ENCODE measurements around the gene SFXN5.

The SFXN5 gene

DNA sequence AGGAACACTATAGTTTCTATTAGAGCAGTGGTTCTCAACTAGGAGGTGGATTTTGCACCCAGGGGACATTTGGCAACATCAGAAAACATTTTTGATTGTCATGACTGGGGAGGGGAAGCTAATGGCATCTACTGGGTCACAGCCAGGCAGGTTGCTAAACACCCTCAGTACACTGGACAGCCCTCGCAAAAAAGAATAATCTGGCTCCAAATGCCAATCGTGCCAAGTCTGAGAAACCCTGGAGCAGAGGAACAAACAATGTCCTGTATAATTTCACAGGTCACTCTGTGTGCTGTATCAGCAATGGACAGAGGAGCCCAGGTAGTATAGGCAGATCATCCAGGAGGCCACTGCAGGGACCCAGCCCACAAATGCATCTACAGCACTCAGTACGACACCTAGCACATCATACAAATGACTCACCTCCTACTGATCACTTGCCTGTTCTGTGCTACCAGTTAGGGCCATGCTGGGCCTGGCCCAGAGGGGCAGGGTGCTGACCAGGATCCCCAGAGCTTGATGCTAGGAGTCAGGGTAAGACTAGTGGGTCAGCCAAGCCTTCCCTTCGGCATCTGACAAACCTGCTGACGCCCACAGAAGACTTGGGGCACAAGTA, 37.6 kb downstream of the SFXN5 start:
- DNase-seq (no peak), ATAC-seq (replicated peaks) (peak; percentile 78 to 80)
- Mint-ChIP-seq H3K27ac (no peak overlapping the region), H3K36me3 (peaks cover 2 to 19% of the 10 kb centered on the region in 2 donors), H3K9me3 (peaks cover 0 to 2% of the 10 kb centered on the region in 2 donors), H3K4me1 (peaks cover 8 to 12% of the 10 kb centered on the region in 2 donors), H3K4me3 (no peak overlapping the region), H3K27me3 (no peaks in the 10 kb centered on the region)

GRCh38 chr2:73033142-73033765, 38.3 kb downstream of the SFXN5 start:
- H3K4me1 Mint-ChIP-seq: peaks cover 8 to 12% of the 10 kb centered on the region in 2 donors
- no peaks in the 10 kb centered on the region for H3K27me3 Mint-ChIP-seq
- peaks cover 6 to 22% of the 10 kb centered on the region in 2 donors for H3K36me3 Mint-ChIP-seq
- H3K4me3 Mint-ChIP-seq: no peak overlapping the region
- ATAC-seq (replicated peaks) (peak; percentile 65 to 69), DNase-seq (no peak)
- peaks cover 0 to 2% of the 10 kb centered on the region in 2 donors for H3K9me3 Mint-ChIP-seq
- H3K27ac Mint-ChIP-seq: no peak overlapping the region

GRCh38 chr2:73032702-73033097, 38.8 kb downstream of the SFXN5 start:
- ATAC-seq (replicated peaks) (no peak), DNase-seq (no peak)
- no peak overlapping the region for H3K27ac Mint-ChIP-seq
- H3K27me3 Mint-ChIP-seq: no peaks in the 10 kb centered on the region
- H3K36me3 Mint-ChIP-seq: peaks cover 12 to 28% of the 10 kb centered on the region in 2 donors
- H3K9me3 Mint-ChIP-seq: peaks cover 0 to 2% of the 10 kb centered on the region in 2 donors
- H3K4me3 Mint-ChIP-seq: no peak overlapping the region
- peaks cover 8 to 12% of the 10 kb centered on the region in 2 donors for H3K4me1 Mint-ChIP-seq

DNA sequence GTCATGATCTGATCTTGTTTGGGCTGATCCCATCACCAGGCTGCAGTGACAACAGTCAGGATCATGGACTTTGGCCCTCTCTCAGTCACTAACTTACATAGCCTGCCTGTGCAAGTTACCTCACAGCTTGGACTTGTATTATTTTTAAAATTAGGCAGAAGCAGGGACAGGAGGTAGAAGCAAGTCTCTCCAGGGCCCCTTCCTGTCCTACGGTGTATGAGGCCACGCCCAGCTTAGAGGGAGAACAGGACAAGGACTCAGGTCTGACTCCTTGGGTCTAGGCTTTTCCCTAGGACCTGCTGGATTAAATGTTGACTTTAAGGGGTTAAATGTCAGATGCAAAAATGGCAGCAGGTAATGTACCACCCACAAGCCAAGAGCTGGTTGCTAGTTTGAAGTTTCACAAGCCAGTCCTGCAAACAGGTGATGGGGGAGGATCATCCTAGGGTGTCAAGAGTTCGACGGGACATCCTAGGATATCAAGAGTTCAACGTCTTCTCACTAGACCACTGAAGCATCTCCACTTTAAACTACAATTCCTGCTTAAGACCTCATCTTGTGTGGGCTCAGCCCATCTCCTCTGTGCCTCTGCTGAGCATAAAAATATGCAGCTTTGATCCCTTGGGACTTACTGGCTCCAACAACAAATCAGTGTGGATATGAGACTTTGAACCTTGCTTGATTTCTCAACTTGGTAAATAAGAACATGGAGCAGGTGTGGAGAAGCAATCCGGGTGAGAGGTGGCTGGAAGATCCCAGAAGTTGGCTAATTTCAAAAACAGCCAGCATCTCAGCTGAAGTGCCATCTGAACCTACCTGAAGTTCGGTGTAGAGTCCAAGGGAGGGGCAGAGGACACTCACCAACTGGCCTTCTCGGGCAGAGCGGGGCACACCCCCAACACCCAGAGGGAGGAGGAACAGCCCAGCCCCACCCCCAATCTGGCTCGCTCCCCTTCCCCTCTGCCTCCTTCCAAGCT, 39.5 kb downstream of the SFXN5 start:
- H3K27me3 Mint-ChIP-seq: no peaks in the 10 kb centered on the region
- H3K9me3 Mint-ChIP-seq: peaks cover 0 to 2% of the 10 kb centered on the region in 2 donors
- ATAC-seq (replicated peaks): no peak
- no peak overlapping the region for H3K4me3 Mint-ChIP-seq
- peaks cover 8 to 12% of the 10 kb centered on the region in 2 donors for H3K4me1 Mint-ChIP-seq
- H3K27ac Mint-ChIP-seq: no peak overlapping the region
- no peak for DNase-seq
- peaks cover 13 to 24% of the 10 kb centered on the region in 2 donors for H3K36me3 Mint-ChIP-seq

- no peak overlapping the region for H3K27ac Mint-ChIP-seq
- H3K27me3 Mint-ChIP-seq: no peaks in the 10 kb centered on the region
- H3K36me3 Mint-ChIP-seq: peaks cover 13 to 22% of the 10 kb centered on the region in 2 donors
Measured at GRCh38 chr2:73031095-73031678, 40.3 kb downstream of the SFXN5 start.

GRCh38 chr2:73028841-73029240, 42.7 kb downstream of the SFXN5 start:
- Mint-ChIP-seq H3K36me3 (peaks cover 13 to 19% of the 10 kb centered on the region in 2 donors), H3K4me3 (no peak overlapping the region), H3K9me3 (peaks cover 0 to 2% of the 10 kb centered on the region in 2 donors), H3K27me3 (no peaks in the 10 kb centered on the region), H3K27ac (no peak overlapping the region), H3K4me1 (peaks cover 7 to 8% of the 10 kb centered on the region in 2 donors)
- ATAC-seq (replicated peaks) (no peak), DNase-seq (no peak)

More at GRCh38 chr2:73031095-73031678, 40.3 kb downstream of the SFXN5 start:
- ATAC-seq (replicated peaks): no peak
- Mint-ChIP-seq H3K9me3 (peaks cover 0 to 2% of the 10 kb centered on the region in 2 donors), H3K4me3 (no peak overlapping the region), H3K4me1 (peaks cover 8 to 12% of the 10 kb centered on the region in 2 donors)
- DNase-seq: no peak

GRCh38 chr2:73027340-73027739, 44.2 kb downstream of the SFXN5 start:
- ATAC-seq (replicated peaks): no peak

DNA sequence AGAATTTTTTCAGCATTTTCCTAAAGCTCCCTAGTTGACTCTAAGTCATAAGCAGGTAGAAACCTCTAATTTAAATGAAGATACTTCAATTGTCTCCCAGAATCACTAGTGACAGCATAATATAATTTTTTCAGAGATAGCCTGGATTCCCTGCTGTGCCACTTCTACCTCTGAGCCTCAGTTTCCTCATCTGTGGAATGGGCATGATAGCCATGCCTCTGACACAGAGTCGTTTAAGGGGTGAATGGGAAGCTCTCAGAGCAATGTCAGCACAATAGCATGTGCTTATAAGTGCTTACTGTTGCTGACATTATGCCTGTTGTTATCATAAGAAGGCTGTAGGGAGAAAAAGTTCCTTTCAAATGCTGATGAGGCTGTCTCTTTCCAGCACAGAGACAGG, 48.0 kb downstream of the SFXN5 start:
- no peak overlapping the region for H3K27ac Mint-ChIP-seq
- H3K27me3 Mint-ChIP-seq: no peaks in the 10 kb centered on the region
- peaks cover 26 to 31% of the 10 kb centered on the region in 2 donors for H3K36me3 Mint-ChIP-seq
- H3K4me3 Mint-ChIP-seq: no peak overlapping the region
- ATAC-seq (replicated peaks) (no peak), DNase-seq (no peak)
- peaks cover 0 to 3% of the 10 kb centered on the region in 2 donors for H3K4me1 Mint-ChIP-seq
- no peaks in the 10 kb centered on the region for H3K9me3 Mint-ChIP-seq

More at GRCh38 chr2:73027340-73027739, 44.2 kb downstream of the SFXN5 start:
- Mint-ChIP-seq H3K4me3 (no peak overlapping the region), H3K27me3 (no peaks in the 10 kb centered on the region), H3K9me3 (no peaks in the 10 kb centered on the region), H3K27ac (no peak overlapping the region), H3K4me1 (peaks cover 0 to 3% of the 10 kb centered on the region in 2 donors), H3K36me3 (peaks cover 17 to 19% of the 10 kb centered on the region in 2 donors)
- no peak for DNase-seq

- no peaks in the 10 kb centered on the region for H3K9me3 Mint-ChIP-seq
- H3K4me3 Mint-ChIP-seq: no peak overlapping the region
- peaks cover 19 to 24% of the 10 kb centered on the region in 2 donors for H3K36me3 Mint-ChIP-seq
- H3K27ac Mint-ChIP-seq: no peak overlapping the region
- ATAC-seq (replicated peaks) (no peak), DNase-seq (no peak)
- H3K27me3 Mint-ChIP-seq: no peaks in the 10 kb centered on the region
- peaks cover 5 to 7% of the 10 kb centered on the region in 2 donors for H3K4me1 Mint-ChIP-seq
Measured at GRCh38 chr2:73022024-73022568, 49.4 kb downstream of the SFXN5 start.

DNA sequence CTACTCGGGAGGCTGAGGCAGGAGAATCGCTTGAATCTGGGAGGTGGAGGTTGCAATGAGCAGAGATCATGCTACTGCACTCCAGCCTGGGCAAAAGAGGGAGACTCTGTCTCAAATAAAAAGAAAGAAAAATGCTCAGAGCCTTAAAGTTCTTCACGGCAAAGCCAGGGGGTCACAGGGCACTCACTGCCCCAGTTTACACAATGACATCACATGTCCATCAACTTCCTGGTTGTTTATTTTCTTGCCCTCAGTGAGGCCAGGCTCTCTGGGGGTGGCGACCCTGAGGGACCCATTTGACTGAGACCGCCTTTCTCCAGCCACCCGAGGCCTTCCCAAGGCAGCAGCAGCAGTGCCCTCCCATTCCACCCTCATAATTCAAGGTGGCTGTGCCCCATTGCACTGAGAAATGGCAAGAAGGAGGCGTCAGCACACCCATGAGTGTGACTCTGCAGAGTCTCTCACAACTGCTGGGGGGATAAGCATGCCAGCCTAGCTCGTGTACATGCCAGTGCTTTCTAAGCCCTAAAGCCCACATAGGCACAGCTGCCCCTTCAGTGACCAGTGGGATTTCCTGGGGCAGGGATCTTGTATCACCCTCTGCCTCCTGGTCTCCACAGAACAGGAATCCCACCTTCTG, 50.0 kb downstream of the SFXN5 start:
- H3K36me3 Mint-ChIP-seq: peaks cover 21 to 26% of the 10 kb centered on the region in 2 donors

DNA sequence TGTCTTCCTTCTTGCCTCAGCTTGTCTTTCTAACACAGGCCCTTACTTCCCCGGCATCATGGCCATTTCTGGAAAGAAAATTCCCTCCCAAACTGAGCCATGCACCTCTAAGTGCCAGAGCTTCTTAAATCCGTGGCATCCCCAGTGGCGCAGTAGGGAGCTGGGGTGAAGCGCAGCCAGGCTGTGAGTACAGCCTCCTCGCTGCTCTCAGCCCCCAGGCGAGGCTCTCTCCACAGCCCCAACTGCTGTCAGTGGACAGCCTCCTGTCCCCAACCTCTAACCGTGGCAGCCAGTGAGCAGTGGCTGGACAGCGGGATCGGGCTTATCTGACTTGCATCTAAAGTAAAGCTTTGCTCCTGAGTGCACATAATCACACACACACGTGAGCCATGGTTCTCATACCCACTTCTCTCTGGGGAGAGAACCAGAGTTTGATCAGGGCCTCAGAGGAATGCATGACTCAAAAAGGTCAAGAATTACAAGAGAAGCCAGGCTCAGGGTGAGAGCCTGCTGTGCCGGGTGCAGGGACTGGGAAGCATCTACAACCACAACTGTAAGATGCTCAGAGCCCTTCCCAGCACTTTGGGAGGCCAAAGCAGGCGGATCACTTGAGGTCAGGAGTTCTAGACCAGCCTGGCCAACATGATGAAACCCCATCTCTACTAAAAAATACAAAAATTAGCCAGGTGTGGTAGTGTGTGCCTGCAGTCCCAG, 50.7 kb downstream of the SFXN5 start:
- Mint-ChIP-seq H3K9me3 (no peaks in the 10 kb centered on the region), H3K4me1 (peaks cover 5 to 7% of the 10 kb centered on the region in 2 donors), H3K27me3 (no peaks in the 10 kb centered on the region), H3K36me3 (peaks cover 22 to 28% of the 10 kb centered on the region in 2 donors), H3K4me3 (no peak overlapping the region), H3K27ac (no peak overlapping the region)
- ATAC-seq (replicated peaks) (no peak), DNase-seq (no peak)

More for the DNA sequence above, 50.0 kb downstream of the SFXN5 start:
- Mint-ChIP-seq H3K4me1 (peaks cover 5 to 7% of the 10 kb centered on the region in 2 donors), H3K4me3 (no peak overlapping the region), H3K9me3 (no peaks in the 10 kb centered on the region), H3K27ac (no peak overlapping the region), H3K27me3 (no peaks in the 10 kb centered on the region)
- DNase-seq: no peak
- ATAC-seq (replicated peaks): no peak

- H3K4me1 Mint-ChIP-seq: peaks cover 2 to 7% of the 10 kb centered on the region in 2 donors
- H3K9me3 Mint-ChIP-seq: no peaks in the 10 kb centered on the region
- H3K27ac Mint-ChIP-seq: no peak overlapping the region
- ATAC-seq (replicated peaks) (no peak), DNase-seq (no peak)
- no peak overlapping the region for H3K4me3 Mint-ChIP-seq
- H3K27me3 Mint-ChIP-seq: no peaks in the 10 kb centered on the region
- peaks cover 22 to 23% of the 10 kb centered on the region in 2 donors for H3K36me3 Mint-ChIP-seq
Measured at GRCh38 chr2:73020306-73020656, 51.2 kb downstream of the SFXN5 start.

All from stimulated activated naive B cell treated with anti-CD40 and anti-IgM and Interleukin-4, amounts not matched to agents 10 μg/mL and 1 μg/mL and 100 μg/mL, for 72 hours (primary cell).